GM12891 (cell line): ENCODE data around the gene ZKSCAN5.

Experiments used
- POLR2A ChIP-seq: IDR thresholded peaks from 2 replicates; pipeline ENCODE4 v1.6.1; 2011; ENCODE audit warnings: low read depth, low read length, control low read depth
- POLR2AphosphoS5 ChIP-seq: IDR thresholded peaks from 2 replicates; pipeline ENCODE4 v1.6.1; 2011; ENCODE audit warnings: low read depth, low read length, control low read depth
- SPI1 ChIP-seq: IDR thresholded peaks from 2 replicates; pipeline ENCODE4 v1.6.1; 2011; ENCODE audit warnings: low read depth, low read length, control low read depth
- TAF1 ChIP-seq: IDR thresholded peaks from 2 replicates; pipeline ENCODE4 v1.6.1; 2011; ENCODE audit warnings: low read depth, low read length, control low read depth

DNA sequence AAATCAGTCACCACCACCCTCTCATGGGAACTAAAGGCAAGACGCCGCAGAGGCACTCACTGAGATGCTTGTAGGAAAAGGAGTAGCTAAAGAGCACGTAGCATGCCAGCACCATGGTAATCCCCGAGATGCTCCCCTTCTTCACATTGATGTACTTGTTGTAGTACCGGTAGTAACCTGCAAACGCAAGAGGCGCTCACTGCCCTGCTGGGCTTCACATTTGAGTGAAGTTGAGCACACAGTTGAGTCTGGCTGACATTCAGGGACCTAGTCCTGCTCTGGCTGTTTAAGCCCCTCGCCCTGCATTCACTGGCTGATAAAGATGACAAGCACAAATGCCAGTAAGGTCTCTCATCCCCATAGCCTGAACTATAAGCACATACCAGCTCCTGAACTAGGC lies 45.4 kb upstream of the ZKSCAN5 start:
- no peak; the same call in 1 of the 2 replicates for TF ChIP-seq POLR2AphosphoS5
- TF ChIP-seq POLR2A, result no peak
- no peak for TF ChIP-seq TAF1
- no peak for TF ChIP-seq SPI1
